Measurements from ENCODE around the gene PPP1R14B.

DNA sequence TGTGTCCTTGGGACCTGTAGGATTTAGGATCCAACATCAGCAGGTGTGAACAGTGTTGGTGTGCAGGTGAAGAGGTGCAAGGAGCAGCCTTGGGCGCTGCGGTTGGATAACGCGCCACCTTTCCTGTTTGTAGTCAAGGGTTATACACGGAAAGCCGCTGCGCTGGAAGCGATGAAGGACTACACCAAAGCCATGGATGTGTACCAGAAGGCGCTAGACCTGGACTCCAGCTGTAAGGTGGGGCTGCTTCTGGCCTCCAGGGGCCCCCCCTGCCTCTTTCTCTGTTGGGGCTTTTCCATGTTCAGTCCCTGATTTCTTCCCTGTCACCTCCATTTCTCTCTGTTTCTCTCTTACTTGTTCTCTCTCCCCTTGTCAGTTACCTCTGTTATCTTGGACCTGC, 43.8 kb downstream of the PPP1R14B start:
- no peak for TF ChIP-seq POLR2A (IDR thresholded peaks at IDR 0.05; ENCODE audit: low read depth, low read length)
- TF ChIP-seq POLR2AphosphoS5 (IDR thresholded peaks at IDR 0.05; ENCODE audit: low read depth, low read length), result no peak
